Activated gamma-delta T cell treated with anti-CD3 and anti-CD28 coated beads, Interleukin-2, amount 50 U/mL, for 16 hours (primary cell): Measurements from ENCODE around the gene PRIMPOL.

Experiments used
- DNase-seq: peaks from one replicate; pipeline ENCODE4 v3.0.0-alpha.2; 2020; ENCODE audit warnings: low read depth

The PRIMPOL gene

DNA sequence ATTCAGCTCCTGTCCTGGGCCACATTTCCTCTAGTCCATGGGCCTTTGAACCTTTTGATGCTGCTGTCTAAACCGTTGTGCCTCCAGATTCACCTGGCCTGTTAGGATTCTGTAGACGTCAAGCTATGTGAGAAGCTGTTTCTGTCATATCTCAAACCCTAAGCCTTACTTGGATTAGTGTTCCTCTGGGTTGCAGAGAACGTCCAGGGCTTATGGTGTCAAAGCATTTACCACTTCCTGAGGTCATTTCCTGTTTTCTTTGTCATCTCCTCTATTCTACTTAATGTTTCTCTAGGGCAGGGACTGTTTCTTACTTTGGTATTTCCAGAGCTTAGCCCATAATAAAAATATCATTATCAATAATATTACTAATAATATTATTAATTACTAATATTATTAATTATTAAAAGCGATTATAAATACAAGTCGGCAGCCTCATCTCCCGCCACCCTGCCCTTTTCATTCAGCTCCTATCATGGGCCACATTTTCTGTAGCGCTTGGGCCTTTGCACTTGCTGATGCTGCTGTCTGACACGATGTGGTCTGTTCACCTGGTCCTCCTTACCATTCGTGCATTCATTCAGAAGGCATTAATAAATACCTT, 19.1 kb downstream of the PRIMPOL start:
- DNase-seq: no peak

DNA sequence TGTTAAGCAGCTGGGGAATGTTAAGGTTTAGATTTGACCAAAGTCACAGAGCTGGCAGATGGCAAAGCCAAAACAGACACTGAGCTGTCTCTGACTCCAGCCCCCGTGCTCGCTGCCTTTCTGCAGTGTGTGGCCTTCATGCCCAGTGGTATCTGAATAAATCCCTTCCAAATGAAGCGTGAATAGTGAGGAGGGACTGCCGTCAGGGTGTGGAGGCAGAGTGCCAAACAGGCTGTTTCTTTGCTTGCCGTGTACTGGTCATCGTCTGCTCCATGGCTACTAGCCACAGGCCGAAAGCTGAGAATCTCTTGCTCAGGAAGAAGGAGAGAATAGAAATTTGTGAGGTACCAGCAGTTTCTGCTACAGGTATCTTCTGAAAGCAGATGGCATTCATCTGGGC, 19.7 kb downstream of the PRIMPOL start:
- DNase-seq: no peak

DNA sequence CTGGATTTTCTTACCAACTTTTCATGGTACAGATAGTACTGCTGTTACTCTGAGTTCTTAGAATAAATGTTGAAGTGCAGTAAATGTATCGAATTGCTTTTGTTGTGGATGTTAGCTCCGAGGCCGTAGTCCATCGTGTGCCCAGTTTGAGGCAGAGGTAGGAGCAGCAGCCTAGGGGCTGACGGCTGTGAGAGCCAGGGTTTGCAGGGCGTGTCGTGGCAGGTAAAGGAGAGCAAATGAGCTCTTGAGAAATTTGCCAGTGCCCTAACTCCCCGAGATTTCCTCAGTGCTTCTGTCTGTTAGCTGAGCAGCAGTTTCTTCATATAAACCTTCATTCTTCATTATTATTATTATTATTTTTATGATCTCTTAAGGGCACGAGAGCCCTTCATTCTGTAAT, 21.6 kb downstream of the PRIMPOL start:
- no peak for DNase-seq

DNA sequence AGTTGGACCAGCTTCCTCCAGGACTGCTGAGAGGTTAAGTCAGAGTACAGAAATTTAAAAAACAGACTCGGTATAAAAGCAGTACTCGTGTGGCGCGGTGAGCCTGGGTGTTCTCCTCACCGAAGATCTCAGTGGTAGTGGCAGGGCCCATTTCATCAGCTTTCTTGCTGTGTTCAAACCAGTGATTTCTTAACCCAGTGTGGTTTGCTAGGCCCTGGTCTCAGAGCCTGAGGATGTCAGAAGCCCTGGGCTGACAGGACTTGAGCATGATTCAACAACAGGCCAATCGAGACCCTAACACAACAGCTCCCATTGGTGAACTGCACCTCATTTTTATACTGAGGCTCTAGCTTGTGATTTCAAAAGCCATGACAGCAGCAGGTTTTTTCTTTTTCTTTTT, 23.2 kb downstream of the PRIMPOL start:
- no peak for DNase-seq

DNA sequence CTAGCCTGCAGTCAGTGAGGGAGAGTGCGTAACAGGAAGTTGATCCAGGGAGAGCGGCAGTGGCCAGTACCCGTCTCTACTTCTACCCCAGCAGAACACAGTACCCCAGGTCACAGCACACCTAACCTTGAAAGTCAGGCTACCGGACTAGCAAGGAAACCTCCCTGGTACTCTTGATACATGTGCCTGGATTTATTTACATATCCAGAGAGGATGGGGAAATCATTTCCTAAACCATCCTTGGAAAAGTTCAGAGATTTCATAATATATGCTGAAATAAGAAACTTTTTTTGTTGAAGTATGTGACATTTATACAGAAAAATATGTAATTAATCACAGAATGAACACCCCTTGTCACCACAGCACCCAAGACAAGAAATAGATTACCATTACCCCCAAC, 24.5 kb downstream of the PRIMPOL start:
- DNase-seq: no peak

DNA sequence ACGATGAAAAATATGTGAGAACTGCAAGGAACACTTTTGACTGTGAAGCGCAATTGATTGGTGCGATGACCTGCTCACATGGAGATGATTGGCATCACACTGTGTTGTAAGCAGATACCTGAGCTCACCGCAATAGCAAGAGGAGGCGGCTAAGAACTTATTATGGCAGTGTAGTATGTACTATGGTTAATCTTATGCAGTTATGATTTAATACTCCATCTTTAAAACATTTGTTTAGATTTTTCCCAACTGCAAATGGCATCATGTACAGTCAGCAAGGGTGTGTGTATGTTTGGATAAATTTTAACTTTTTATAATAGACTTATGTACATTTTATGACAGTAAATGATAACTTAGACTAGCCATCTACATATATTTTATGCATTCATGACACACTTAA, 25.5 kb downstream of the PRIMPOL start:
- DNase-seq: no peak

DNA sequence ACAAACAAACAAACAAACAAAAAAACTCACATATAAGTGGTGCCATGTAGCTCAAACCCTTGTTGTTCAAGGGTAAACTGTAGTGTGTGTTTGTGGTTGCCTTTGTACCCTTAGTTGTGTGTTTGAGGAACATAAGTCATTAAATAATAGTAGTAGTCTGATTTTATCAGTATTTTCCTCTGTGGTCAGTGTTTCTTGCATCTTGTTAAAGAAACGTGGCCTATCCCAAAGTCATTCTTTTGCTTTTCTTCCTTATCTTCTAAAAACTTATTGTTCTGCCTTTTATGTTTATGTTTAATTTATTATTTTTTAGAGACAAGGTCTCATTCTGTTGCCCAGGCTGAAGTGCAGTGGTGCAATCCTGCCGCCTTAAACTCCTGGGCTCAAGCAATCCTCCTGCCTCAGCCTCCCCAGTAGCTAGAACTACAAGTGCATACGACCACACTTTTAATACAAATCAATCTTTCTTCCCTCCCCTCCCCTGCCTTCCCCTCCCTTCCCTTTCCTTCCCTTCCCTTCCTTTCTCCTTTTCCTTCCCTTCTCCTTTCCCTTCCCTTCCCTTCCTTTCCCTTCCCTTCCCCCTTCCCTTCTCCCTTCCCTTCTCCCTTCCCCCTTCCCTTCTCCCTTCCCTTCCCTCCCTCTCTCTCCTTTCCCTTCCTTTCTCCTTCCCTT, 26.4 kb downstream of the PRIMPOL start:
- DNase-seq: no peak

DNA sequence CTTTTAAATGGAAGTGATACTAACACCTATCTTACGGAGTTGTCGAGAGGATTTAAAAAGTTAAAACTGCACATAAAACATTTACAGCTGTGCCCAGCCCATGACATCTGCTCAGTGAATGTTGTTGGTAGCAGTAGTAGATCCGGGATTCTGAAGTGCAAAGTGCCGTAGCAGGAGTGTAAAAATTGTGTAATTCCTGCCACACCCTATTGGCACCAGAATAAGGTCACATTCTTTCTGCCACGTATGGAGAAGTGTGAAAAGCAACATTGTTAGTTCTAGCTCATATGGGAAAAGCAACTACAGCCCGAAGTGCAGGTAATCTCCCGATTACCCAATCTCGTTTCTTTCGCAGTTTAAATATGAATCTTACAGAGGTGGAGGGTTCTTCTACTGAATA, 31.2 kb downstream of the PRIMPOL start:
- DNase-seq: no peak

DNA sequence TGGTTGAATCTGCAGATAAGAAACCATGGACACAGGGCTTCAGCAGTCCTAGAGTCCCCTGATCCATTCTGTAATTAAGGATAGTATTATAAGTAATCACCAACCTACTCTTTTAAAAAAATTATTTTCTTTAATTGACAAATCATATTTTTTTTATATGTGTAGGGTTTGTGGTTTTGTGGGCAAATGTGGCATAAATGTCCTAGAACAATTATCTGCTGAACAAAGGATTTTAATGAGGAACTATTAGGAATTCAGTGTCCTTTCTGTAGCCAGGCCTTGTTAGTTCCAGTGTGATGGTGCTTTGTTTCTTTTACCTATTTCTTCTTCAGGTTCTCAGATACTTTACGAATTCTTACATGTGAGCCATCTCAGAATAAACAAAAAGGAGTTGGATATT, 32.4 kb downstream of the PRIMPOL start:
- no peak for DNase-seq

DNA sequence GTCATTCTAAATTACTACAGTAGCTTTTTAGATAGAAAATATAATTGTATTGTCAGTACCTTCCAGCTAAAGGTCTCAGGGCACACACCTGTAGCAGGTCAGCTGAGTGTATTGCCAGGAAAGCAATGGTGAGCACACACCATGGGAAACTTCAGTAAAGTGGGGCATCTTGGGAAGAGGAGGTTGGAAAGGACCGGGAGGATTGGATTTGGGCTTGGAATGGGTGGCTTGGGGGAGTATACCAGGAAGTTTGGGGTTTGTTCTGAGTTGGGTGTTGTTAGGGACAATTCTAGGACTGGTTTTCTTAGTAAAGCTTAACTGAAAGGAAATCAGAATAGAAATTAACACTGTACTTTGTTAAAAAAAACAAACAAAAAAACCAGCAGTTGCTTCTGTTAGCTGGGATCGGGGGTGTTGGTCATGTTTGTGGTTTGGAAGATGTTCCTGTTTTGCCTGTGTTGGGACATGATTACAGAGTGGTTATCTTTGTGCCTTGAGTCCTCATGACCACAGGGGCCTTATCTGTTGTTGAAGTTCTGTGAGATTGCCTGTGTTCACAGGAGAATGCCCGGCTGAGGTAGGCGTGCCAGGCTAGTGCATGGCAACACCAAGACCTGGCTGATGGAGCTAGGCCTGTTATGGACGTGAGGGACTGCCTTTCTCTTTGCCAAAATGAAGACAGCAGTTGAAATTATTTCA, 35.1 kb downstream of the PRIMPOL start:
- no peak for DNase-seq

DNA sequence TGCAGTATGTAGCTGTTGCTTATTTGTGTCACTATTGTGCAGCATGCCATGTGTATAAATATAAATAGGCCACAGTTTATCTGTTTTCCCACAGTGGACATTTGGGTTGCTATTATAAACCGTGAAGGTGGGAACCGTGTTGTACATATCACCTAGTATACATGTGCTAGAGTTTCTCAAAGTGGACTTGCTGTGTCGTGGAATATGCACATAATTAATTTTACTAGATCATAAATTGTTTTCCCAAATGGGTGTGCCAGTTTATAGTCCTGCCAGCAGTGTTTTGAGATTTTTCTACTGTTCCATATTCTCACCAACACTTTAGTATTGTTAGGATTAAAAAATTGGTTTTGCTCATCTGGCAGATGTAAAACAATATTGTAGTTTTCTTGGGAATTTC, 38.5 kb downstream of the PRIMPOL start:
- DNase-seq: no peak

DNA sequence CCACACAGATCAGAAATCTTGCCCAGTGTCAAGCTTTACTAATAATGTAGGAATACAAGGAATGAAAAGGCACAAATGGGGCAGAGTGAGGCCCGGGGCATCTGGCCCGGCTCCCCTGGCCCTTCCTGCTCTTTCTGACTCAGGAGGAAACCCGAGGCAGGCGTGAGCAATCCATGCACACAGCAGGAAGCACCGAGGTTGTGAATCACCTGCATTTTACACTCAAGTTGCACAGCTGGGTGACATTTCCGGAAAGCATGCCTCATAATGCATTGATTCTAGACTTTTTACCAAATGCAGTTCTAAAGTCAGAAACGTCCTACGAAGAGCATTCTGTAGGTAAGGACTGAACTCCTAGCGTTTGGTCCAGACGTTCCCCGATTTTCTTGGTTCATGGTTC, 38.9 kb downstream of the PRIMPOL start:
- no peak for DNase-seq

DNA sequence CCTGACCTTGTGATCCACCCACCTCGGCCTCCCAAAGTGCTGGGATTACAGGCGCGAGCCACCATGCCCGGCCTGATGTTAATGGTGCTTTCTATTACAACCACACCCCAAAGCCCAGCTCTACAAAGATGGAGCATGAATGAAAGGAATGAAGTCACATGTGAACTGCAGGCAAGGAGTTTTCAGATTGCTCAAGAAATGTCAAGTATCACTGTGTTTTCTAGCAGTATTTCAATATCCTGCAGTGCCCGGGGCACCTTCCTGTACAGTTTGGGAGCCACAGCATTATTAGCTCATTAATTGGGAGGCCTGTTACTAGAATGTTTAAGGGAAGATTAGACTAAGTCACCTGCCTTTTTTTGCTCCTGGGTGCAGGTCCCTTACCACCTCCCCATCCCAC, 40.1 kb downstream of the PRIMPOL start:
- no peak for DNase-seq

DNA sequence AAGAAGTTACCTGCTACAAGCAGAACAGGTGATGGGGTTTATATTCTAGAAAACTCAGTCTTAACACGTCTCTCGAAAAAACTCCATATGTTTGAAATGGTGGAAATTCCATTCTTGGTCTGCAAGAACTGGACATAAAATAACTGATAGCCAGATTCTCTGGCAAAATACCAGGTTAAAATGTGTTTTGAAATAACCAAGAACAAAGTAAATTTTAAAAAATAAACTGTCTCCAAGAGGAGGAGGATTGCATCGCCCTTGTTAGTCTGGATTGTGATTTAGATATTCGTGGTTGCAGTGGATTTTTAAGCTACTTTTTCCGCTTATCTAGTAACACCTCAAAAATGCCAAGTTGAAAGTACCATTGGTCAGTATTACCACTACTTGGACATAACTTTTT, 43.5 kb downstream of the PRIMPOL start:
- no peak for DNase-seq

DNA sequence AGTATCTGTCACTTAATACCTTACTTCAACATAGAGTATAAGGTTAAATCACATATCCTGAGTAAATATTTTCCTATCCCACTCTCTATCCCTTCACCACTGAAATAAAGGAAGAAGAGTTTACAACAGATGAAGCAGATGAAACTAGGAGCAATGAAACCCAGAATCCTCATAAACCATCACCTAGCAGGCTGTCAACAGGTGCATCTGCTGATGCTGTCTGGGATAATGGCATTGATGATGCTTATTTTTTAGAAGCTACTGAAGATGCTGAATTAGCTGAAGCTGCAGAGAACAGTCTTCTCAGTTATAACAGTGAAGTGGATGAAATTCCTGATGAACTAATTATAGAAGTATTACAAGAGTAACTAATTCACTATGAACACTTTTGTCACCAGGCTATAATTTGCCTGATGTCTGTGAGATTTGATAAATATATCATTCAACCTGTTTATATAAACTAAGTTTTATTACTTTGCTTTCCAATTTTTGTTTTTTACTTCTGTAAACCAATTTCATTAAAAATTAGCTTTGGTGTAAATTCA, 44.9 kb downstream of the PRIMPOL start:
- no peak for DNase-seq

DNA sequence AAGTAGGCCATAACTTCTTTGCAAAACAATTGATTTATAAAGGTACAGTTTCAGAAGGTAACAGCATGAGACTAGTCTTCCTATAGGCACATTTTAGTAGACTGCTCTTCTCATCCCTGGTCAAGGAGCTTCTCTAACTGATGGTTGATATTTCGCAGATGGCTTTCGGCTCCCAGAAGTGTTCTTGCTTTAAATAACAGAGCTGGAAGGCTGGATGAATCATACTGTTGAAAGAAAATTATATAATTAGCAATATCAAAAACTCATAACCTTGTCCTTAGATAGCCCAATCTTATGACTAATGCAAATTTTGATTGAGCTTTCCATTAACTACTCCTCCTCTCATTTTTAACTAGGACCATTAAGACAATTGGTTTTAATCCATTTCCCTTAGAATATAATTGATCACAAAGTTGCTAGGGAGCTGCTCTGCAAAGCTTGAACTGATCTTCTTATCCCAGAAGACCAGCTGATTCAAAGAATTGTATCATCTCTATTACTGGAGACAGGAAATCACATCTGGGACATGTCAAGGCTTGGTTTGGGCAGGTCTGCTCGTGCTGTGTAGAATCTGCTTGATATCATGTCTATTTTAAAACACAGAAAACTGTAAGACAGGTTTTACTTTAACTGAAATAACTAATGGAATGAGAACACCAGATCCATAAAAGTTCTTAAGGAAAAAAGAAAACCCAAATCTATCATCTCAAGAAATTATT, 45.8 kb downstream of the PRIMPOL start:
- DNase-seq: no peak

DNA sequence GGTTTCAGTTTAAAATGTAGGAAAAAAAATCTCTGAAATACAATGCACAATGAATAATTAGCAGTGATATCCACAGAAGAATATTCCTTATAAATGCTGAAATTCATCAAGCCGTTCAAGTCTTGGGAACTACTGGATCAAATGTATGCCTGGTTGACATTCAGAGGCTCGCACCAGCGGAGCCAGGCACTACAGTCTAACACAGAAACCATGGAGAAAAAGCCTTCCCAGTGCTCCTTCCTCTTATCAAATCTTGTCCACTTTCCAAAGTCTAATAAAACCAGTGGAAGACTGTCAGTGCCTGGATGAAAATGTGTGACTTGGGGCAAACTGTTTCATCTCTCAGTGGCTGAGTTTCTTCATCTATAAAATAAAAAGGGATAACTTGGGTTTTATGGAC, 48.4 kb downstream of the PRIMPOL start:
- DNase-seq: no peak

DNA sequence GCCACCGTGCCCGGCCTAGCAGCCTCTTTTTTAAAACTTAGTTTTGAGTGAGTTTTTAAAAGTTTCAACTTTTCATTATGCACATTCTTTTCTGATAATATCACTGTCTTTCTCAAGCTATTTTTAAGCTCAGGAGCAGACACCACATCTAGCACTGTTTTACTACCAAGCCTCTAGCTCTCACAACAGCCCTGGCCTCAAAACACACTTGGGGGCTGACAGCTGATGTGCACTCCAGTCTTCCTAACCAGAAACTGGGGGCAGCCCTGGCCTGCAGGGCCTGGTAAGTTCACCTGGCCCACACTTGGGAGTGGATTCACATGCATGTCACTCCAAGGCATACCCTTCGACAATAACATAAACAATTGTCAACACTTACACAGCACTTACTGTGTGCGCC, 50.4 kb downstream of the PRIMPOL start:
- DNase-seq: no peak

DNA sequence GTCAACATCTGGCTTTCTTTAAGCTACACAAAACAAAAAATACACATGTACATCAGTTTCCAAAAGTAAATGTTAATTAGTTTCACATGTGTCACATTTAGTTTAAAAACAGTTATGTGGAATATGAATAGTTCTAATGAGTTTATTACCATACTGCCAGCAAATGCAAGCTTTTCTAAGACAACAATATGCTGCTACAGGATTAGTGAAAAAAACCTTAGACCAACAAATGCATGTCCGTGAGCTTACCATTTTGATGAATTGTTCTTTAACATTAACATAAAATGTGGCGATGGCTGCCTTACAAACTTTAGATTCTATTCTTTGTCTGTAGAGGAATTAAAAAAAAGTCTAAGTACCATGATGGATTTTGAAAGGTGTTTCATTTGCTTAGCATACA, 52.6 kb downstream of the PRIMPOL start:
- DNase-seq: no peak

DNA sequence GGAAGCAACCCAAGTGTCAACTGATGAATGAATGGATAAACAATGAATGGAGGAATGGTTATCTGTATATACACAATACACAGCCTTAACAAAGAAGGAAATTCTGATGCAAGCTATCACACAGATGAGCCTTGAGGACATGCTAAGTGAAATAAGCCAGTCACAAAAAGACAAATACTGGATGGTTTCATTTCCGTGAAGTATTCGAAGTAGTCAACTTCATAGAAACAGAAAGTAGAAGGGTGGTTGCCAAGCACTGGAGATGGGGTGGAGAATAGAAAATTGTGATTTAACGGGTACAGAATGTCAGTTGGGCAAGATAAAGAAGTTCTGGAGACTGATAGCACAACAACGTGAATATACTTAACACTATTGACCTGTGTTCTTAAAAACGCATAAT, 56.2 kb downstream of the PRIMPOL start:
- no peak for DNase-seq

DNA sequence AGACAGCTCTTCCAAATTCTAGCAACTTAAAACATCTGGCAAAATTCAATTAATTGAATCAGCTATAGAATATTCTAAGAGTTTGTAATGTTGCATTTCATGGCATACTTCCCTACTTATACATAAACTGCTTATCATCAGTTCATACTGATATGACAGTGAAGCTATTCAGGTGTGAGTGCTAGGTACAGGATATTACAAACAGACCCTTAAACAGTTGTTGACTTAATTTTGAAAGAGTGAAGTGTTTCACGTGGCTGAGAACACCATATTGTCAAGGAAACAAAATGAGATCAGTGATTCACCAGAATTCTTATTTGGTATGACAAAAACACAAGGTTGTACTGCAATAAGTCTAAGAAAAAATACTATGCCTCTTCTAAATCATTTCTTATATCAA, 56.9 kb downstream of the PRIMPOL start:
- DNase-seq: no peak

DNA sequence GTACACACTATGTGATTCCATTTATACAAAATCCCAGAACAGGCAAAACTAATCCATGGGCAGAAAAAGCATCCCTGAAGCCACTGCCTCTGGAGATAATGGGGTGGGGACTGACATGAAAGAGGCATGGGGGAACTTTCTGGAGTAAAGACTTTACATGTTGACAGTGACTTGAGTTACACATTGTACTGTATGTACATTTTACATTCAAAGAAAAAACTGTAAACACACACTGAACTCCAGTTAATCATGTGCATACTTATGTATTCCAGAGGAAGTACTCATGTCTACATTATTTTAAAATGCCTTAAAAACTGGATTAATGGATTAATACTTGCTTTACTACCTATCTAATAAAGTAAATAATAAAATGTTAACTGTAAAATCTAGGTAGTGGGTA, 62.8 kb downstream of the PRIMPOL start:
- DNase-seq: no peak

DNA sequence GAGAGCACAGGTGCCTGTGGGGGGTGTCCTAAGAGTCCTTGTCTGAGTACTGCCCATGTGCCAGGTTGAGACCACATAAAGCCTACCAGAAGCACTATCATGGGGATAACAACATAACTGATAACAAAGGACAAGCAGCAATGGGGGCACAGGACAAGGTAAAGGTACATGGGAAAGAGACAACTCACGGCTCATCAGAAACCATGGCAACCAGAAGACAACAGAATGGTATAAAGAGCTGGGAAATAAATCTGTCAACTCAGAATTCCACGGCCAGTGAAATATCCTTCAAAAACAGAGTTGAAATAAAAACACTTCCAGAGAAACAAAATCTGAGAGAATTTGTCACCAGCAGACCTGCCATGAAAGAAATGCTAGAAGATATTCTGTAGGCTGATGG, 64.3 kb downstream of the PRIMPOL start:
- no peak for DNase-seq
